Activated CD8-positive, alpha-beta memory T cell treated with anti-CD3 and anti-CD28 coated beads for 36 hours (primary cell): Measurements from ENCODE around the gene UNK. TPM values are rescaled to one million over a fixed set of nuclear protein-coding genes. Genes with fewer than 3 reads are reported as not detected.

Experiments
- CTCF ChIA-PET: fragments of 350-600 bp; sonication (Branson Sonifier 250); formaldehyde crosslinking; loops from one replicate; lab custom pipeline; 2021; ENCODE audit warnings: antibody characterized with exemption; lab: Charles Lee
- POLR2A ChIA-PET: fragments of 350-600 bp; sonication (Branson Sonifier 250); formaldehyde crosslinking; loops from one replicate; lab custom pipeline; 2021; ENCODE audit warnings: antibody characterized with exemption; lab: Charles Lee
- total RNA-seq, 2 experiments: library from RNA; stranded (reverse); gene quantifications; one replicate each; pipeline ENCODE4 v1.2.3, GENCODE V29; 2021

Gene UNK
- total RNA-seq = 10 to 100 TPM; 25.3 to 29.1 TPM

GRCh38 chr17:75784473-75785015 is at the start of gene UNK:
TSS of gene UNK (plus strand) at chr17:75784806. CDS start at chr17:75784881, 75 bp downstream.
- CTCF ChIA-PET = interaction anchor here (0.6 to 2.9 kb wide), 6 partner anchors 20 to 374 kb away, joined by 3 to 14 read pairs (median 4); partner anchors contain the start of gene GALK1

GRCh38 chr17:75736173-75736835 is 48.3 kb upstream of the UNK start:
- ChIA-PET CTCF (interaction anchor here (6.3 kb wide), 1 partner anchor 12 kb away, joined by 43 read pairs; no protein-coding TSS in a partner anchor), POLR2A (no interaction called here)

More at GRCh38 chr17:75784473-75785015, at the start of gene UNK:
- POLR2A ChIA-PET = interaction anchor here (0.6 to 1.8 kb wide), 6 partner anchors 19 to 112 kb away, joined by 3 to 11 read pairs (median 6); partner anchors contain the start of genes GALK1 and ITGB4

GRCh38 chr17:75737133-75737962 is 47.3 kb upstream of the UNK start:
- CTCF ChIA-PET = interaction anchor here (0.6 to 6.3 kb wide), 4 partner anchors 11 to 1354 kb away, joined by 3 to 43 read pairs (median 8); partner anchors contain the start of gene SMIM5
- POLR2A ChIA-PET = no interaction called here

- ChIA-PET POLR2A (interaction anchor here (0.6 kb wide), 1 partner anchor 45 kb away, joined by 7 read pairs; no protein-coding TSS in a partner anchor), CTCF (interaction anchor here (0.6 to 6.3 kb wide), 5 partner anchors 10 to 1353 kb away, joined by 3 to 43 read pairs (median 4); partner anchors contain the start of gene SMIM5)
Observed at GRCh38 chr17:75738218-75738802, 46.3 kb upstream of the UNK start.

GRCh38 chr17:75739174-75739573 is 45.4 kb upstream of the UNK start:
- ChIA-PET POLR2A (no interaction called here), CTCF (interaction anchor here (1.4 to 6.3 kb wide), 3 partner anchors 10 to 106 kb away, joined by 4 to 43 read pairs (median 12); partner anchors contain the start of gene SMIM5)

GRCh38 chr17:75739801-75740200 is 44.8 kb upstream of the UNK start:
- CTCF ChIA-PET = interaction anchor here (2.3 to 6.3 kb wide), 2 partner anchors 9 to 107 kb away, joined by 12 to 43 read pairs; partner anchors contain the start of gene SMIM5
- POLR2A ChIA-PET = no interaction called here

- CTCF ChIA-PET = interaction anchor here (6.3 kb wide), 1 partner anchor 8 kb away, joined by 43 read pairs; no protein-coding TSS in a partner anchor
- POLR2A ChIA-PET = no interaction called here
Observed at GRCh38 chr17:75740215-75740614, 44.4 kb upstream of the UNK start.

GRCh38 chr17:75740631-75741077 is 44.0 kb upstream of the UNK start:
- POLR2A ChIA-PET = no interaction called here
- CTCF ChIA-PET = no interaction called here

- ChIA-PET CTCF (interaction anchor here (1.2 kb wide), 1 partner anchor 109 kb away, joined by 4 read pairs; the partner anchor contains the start of gene SMIM5), POLR2A (no interaction called here)
Observed at GRCh38 chr17:75742337-75742736, 42.3 kb upstream of the UNK start.

GRCh38 chr17:75743625-75744206 is 40.9 kb upstream of the UNK start:
- POLR2A ChIA-PET = no interaction called here
- CTCF ChIA-PET = interaction anchor here (0.8 to 10.7 kb wide), 3 partner anchors 33 to 111 kb away, joined by 3 to 153 read pairs (median 4); partner anchors contain the start of gene SMIM5

- CTCF ChIA-PET = interaction anchor here (0.6 to 10.7 kb wide), 23 partner anchors 12 to 316 kb away, joined by 3 to 153 read pairs (median 6); partner anchors contain the start of genes RECQL5, SAP30BP and SMIM5
- POLR2A ChIA-PET = interaction anchor here (0.7 kb wide), 1 partner anchor 51 kb away, joined by 8 read pairs; no protein-coding TSS in a partner anchor
Observed at GRCh38 chr17:75748706-75749105, 35.9 kb upstream of the UNK start.

- ChIA-PET CTCF (interaction anchor here (0.5 to 10.7 kb wide), 40 partner anchors 10 to 292 kb away, joined by 3 to 153 read pairs (median 5); partner anchors contain the start of genes ITGB4, SMIM5 and TSEN54), POLR2A (no interaction called here)
Observed at GRCh38 chr17:75749545-75750389, 34.8 kb upstream of the UNK start.

- ChIA-PET POLR2A (no interaction called here), CTCF (interaction anchor here (0.6 to 10.7 kb wide), 19 partner anchors 9 to 230 kb away, joined by 3 to 153 read pairs (median 7); partner anchors contain the start of genes ITGB4 and SMIM5)
Observed at GRCh38 chr17:75750661-75751423, 33.8 kb upstream of the UNK start.

- ChIA-PET CTCF (interaction anchor here (0.6 to 10.7 kb wide), 8 partner anchors 70 to 254 kb away, joined by 3 to 153 read pairs (median 4); partner anchors contain the start of gene SMIM5), POLR2A (no interaction called here)
Observed at GRCh38 chr17:75751676-75752404, 32.8 kb upstream of the UNK start.

- ChIA-PET POLR2A (no interaction called here), CTCF (interaction anchor here (1.2 to 10.7 kb wide), 6 partner anchors 12 to 253 kb away, joined by 3 to 153 read pairs (median 4); partner anchors contain the start of genes GALK1 and SMIM5)
Observed at GRCh38 chr17:75752405-75752709, 32.2 kb upstream of the UNK start.
